H9 (cell line): ENCODE results near the gene PLCL1. TPM values are rescaled to one million over a fixed set of nuclear protein-coding genes. Genes with fewer than 3 reads are reported as not detected.

ENCODE experiments used
- DNase-seq: peaks from one replicate; pipeline ENCODE4 v3.0.0-alpha.2; 2017
- H2AFZ ChIP-seq: one replicate; pipeline ENCODE4 v1.6.1; 2013; ENCODE audit warnings: mild to moderate bottlenecking, low read length, control low read depth, moderate library complexity
- H2AK5ac ChIP-seq: 2 replicates; pipeline ENCODE4 v1.6.1; 2013; ENCODE audit warnings: low read length, control low read depth, mixed read lengths; ENCODE audit not compliant: insufficient read length
- H2BK120ac ChIP-seq: one replicate; pipeline ENCODE4 v1.6.1; 2013; ENCODE audit warnings: low read depth, mild to moderate bottlenecking, low read length, control low read depth, inconsistent platforms; ENCODE audit not compliant: poor library complexity, severe bottlenecking
- H2BK12ac ChIP-seq: 2 replicates; pipeline ENCODE4 v1.6.1; 2013; ENCODE audit warnings: low read length, control low read depth, mixed read lengths, low read depth; ENCODE audit not compliant: insufficient read length
- H2BK15ac ChIP-seq: 2 replicates; pipeline ENCODE4 v1.6.1; 2013; ENCODE audit warnings: low read depth, low read length, control low read depth
- H2BK20ac ChIP-seq: one replicate; pipeline ENCODE4 v1.6.1; 2013; ENCODE audit warnings: low read depth, mild to moderate bottlenecking, low read length, control low read depth, inconsistent platforms; ENCODE audit not compliant: poor library complexity, severe bottlenecking
- H2BK5ac ChIP-seq: 2 replicates; pipeline ENCODE4 v1.6.1; 2013; ENCODE audit warnings: low read length, control low read depth, mixed read lengths; ENCODE audit not compliant: insufficient read length
- H3K14ac ChIP-seq: 2 replicates; pipeline ENCODE4 v1.6.1; 2013; ENCODE audit warnings: low read length, control low read depth; ENCODE audit not compliant: insufficient read depth
- H3K18ac ChIP-seq: 2 replicates; pipeline ENCODE4 v1.6.1; 2013; ENCODE audit warnings: low read depth, mild to moderate bottlenecking, mixed read lengths, low read length, control low read depth; ENCODE audit not compliant: insufficient read length
- H3K23ac ChIP-seq: 2 replicates; pipeline ENCODE4 v1.6.1; 2013; ENCODE audit warnings: low read length, control low read depth, mixed read lengths, low read depth; ENCODE audit not compliant: insufficient read length
- H3K23me2 ChIP-seq: 2 replicates; pipeline ENCODE4 v1.6.1; 2013; ENCODE audit warnings: low read depth, mild to moderate bottlenecking, mixed read lengths, low read length, control low read depth; ENCODE audit not compliant: insufficient read length, poor library complexity, severe bottlenecking
- H3K27ac ChIP-seq: 2 replicates; pipeline ENCODE4 v1.5.1; 2013; ENCODE audit warnings: low read length, control low read depth, mixed read lengths, low read depth; ENCODE audit not compliant: insufficient read length
- H3K27me3 ChIP-seq: 2 replicates; pipeline ENCODE4 v1.6.1; 2013; ENCODE audit warnings: low read length, control low read depth, inconsistent platforms; ENCODE audit not compliant: insufficient read depth
- H3K4ac ChIP-seq: 2 replicates; pipeline ENCODE4 v1.6.1; 2013; ENCODE audit warnings: low read depth, mild to moderate bottlenecking, control low read depth, inconsistent platforms, low read length, moderate library complexity
- H3K4me1 ChIP-seq: 2 replicates; pipeline ENCODE4 v1.6.1; 2013; ENCODE audit warnings: low read length, control low read depth, inconsistent platforms; ENCODE audit not compliant: insufficient read depth
- H3K4me2 ChIP-seq: 2 replicates; pipeline ENCODE4 v1.6.1; 2013; ENCODE audit warnings: low read length, control low read depth, mixed read lengths; ENCODE audit not compliant: insufficient read length, insufficient read depth
- H3K56ac ChIP-seq: 2 replicates; pipeline ENCODE4 v1.6.1; 2013; ENCODE audit warnings: low read depth, mild to moderate bottlenecking, mixed read lengths, low read length, control low read depth; ENCODE audit not compliant: insufficient read length
- H3K79me1 ChIP-seq: 2 replicates; pipeline ENCODE4 v1.6.1; 2013; ENCODE audit warnings: low read depth, mild to moderate bottlenecking, moderate library complexity, low read length, control low read depth, inconsistent platforms; ENCODE audit not compliant: insufficient read depth, poor library complexity, severe bottlenecking
- H3K79me2 ChIP-seq: 2 replicates; pipeline ENCODE4 v1.6.1; 2013; ENCODE audit warnings: low read length, control low read depth, inconsistent platforms; ENCODE audit not compliant: insufficient read depth
- H3K9ac ChIP-seq: 2 replicates; pipeline ENCODE4 v1.6.1; 2013; ENCODE audit warnings: low read length, control low read depth, mixed read lengths; ENCODE audit not compliant: insufficient read length; ENCODE audit errors: extremely low read depth
- H3K9me3 ChIP-seq: one replicate; pipeline ENCODE4 v1.6.1; 2013; ENCODE audit warnings: low read depth, low read length, inconsistent platforms; ENCODE audit not compliant: control insufficient read depth
- H3T11ph ChIP-seq: one replicate; pipeline ENCODE4 v1.6.1; 2013; ENCODE audit warnings: mild to moderate bottlenecking, low read length, control low read depth, inconsistent platforms
- H4K20me1 ChIP-seq: one replicate; pipeline ENCODE4 v1.6.1; 2013; ENCODE audit not compliant: control insufficient read depth, insufficient read length, insufficient read depth
- H4K5ac ChIP-seq: 2 replicates; pipeline ENCODE4 v1.6.1; 2013; ENCODE audit warnings: low read depth, mild to moderate bottlenecking, mixed read lengths, low read length, control low read depth; ENCODE audit not compliant: insufficient read length
- H4K8ac ChIP-seq: replicated peaks from 2 replicates; pipeline ENCODE4 v1.6.1; 2013; ENCODE audit warnings: low read length, control low read depth, mixed read lengths, low read depth; ENCODE audit not compliant: insufficient read length
- H4K91ac ChIP-seq: 2 replicates; pipeline ENCODE4 v1.6.1; 2013; ENCODE audit warnings: low read depth, mild to moderate bottlenecking, moderate library complexity, mixed read lengths, low read length, control low read depth; ENCODE audit not compliant: insufficient read length
- H3K27ac Mint-ChIP-seq, 3 experiments: 2 replicates in 2 of 3; 3 replicates in 1 of 3; pipeline ENCODE4 v1.8.0; 2020 to 2021; ENCODE audit warnings: mixed read lengths in 3 of 3, mild to moderate bottlenecking in 1 of 3, moderate library complexity in 1 of 3
- H3K27me3 Mint-ChIP-seq: 2 replicates; pipeline ENCODE4 v1.8.0; 2021; ENCODE audit warnings: low read depth, mild to moderate bottlenecking, moderate library complexity, mixed read lengths
- H3K36me3 Mint-ChIP-seq, 3 experiments: 2 replicates in 2 of 3; 3 replicates in 1 of 3; pipeline ENCODE4 v1.8.0; 2020 to 2021; ENCODE audit warnings: low read depth in 3 of 3, mixed read lengths in 3 of 3; ENCODE audit not compliant: insufficient read depth in 1 of 3
- H3K4me1 Mint-ChIP-seq, 2 experiments: 2 replicates each; pipeline ENCODE4 v1.8.0; 2020; ENCODE audit warnings: mixed read lengths in 2 of 2
- H3K4me3 Mint-ChIP-seq, 2 experiments: 2 replicates in 1 of 2; 3 replicates in 1 of 2; pipeline ENCODE4 v1.8.0; 2020 to 2021; ENCODE audit warnings: mild to moderate bottlenecking in 2 of 2, mixed read lengths in 2 of 2, moderate library complexity in 1 of 2
- H3K9me3 Mint-ChIP-seq, 2 experiments: 2 replicates in 1 of 2; 3 replicates in 1 of 2; pipeline ENCODE4 v1.8.0; 2020; ENCODE audit warnings: mild to moderate bottlenecking in 2 of 2, mixed read lengths in 2 of 2, moderate library complexity in 1 of 2
- WGBS: extraction: QIAGEN DNeasy Blood & Tissue Kit; methylation state at CpG from one replicate; pipeline ENCODE4 v1.1.7; 2013; ENCODE audit warnings: missing lambda C conversion rate, low lambda C conversion rate, mixed read lengths; ENCODE audit not compliant: insufficient read length; ENCODE audit errors: extremely low coverage; 5-methylcytosine and 5-hydroxymethylcytosine counted together
- total RNA-seq: library from RNA; stranded (reverse); gene quantifications from 2 replicates; pipeline ENCODE4 v1.2.1, GENCODE V29; 2021
- TF ChIP-seq, protein P1 (sequence below): fragments of 200-600 bp; sonication (generic); conservative IDR thresholded peaks from 3 replicates; pipeline ENCODE4 v1.8.0; 2021; ENCODE audit warnings: antibody characterized with exemption, mild to moderate bottlenecking

The PLCL1 gene
- total RNA-seq, 1 experiment from 2014 or later = 0.04 TPM

DNA sequence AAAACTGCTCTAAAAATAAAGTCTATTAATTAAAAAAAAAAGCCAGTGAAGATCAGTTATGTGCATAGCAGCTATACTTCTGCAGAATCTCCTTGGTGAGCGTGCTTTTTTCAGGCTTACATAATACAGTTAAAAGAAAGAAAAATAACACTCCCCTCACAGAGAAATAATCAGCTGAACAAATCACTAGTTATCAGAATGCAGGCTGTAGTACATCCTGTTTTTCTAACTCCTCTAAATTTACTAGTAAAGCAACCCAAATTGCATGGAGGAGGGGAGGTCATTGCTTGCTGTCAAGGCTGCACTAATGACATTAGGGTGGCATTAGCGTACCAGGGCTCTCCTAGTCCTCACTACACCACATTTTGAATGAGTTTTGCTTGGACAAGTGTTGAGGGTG is 192.2 kb downstream of the PLCL1 start:
- Histone ChIP-seq H4K20me1 (no peaks in the 10 kb centered on the region), H4K8ac (no peak overlapping the region), H3K23me2 (no peaks in the 10 kb centered on the region), H3K4me1 (no peaks in the 10 kb centered on the region), H2BK120ac (no peak overlapping the region), H2BK15ac (no peak overlapping the region), H3K27ac (no peak overlapping the region), H3K27me3 (no peaks in the 10 kb centered on the region), H4K5ac (no peak overlapping the region), H2BK12ac (no peak overlapping the region), H3K79me1 (no peaks in the 10 kb centered on the region), H3K14ac (no peak overlapping the region), H3T11ph (no peak overlapping the region), H2BK5ac (no peak overlapping the region), H3K4ac (no peak overlapping the region), H2BK20ac (no peak overlapping the region), H3K18ac (no peak overlapping the region), H3K56ac (no peak overlapping the region), H3K79me2 (no peaks in the 10 kb centered on the region), H2AFZ (no peak overlapping the region), H4K91ac (no peak overlapping the region), H2AK5ac (no peak overlapping the region), H3K9me3 (no peaks in the 10 kb centered on the region), H3K23ac (no peak overlapping the region), H3K4me2 (no peak overlapping the region), H3K9ac (no peak overlapping the region)
- TF ChIP-seq, protein P1, sequence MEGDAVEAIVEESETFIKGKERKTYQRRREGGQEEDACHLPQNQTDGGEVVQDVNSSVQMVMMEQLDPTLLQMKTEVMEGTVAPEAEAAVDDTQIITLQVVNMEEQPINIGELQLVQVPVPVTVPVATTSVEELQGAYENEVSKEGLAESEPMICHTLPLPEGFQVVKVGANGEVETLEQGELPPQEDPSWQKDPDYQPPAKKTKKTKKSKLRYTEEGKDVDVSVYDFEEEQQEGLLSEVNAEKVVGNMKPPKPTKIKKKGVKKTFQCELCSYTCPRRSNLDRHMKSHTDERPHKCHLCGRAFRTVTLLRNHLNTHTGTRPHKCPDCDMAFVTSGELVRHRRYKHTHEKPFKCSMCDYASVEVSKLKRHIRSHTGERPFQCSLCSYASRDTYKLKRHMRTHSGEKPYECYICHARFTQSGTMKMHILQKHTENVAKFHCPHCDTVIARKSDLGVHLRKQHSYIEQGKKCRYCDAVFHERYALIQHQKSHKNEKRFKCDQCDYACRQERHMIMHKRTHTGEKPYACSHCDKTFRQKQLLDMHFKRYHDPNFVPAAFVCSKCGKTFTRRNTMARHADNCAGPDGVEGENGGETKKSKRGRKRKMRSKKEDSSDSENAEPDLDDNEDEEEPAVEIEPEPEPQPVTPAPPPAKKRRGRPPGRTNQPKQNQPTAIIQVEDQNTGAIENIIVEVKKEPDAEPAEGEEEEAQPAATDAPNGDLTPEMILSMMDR = no peak
- H3K36me3 Mint-ChIP-seq = no peaks in the 10 kb centered on the region
- no peak overlapping the region for H3K27ac Mint-ChIP-seq
- H3K27me3 Mint-ChIP-seq = no peaks in the 10 kb centered on the region; the same call in 1 of the 2 replicates
- DNase-seq = no peak
- no peaks in the 10 kb centered on the region; a peak in 1 of 5 replicates for H3K9me3 Mint-ChIP-seq
- H3K4me3 Mint-ChIP-seq = no peak overlapping the region
- no CpG with 5 or more reads among the region's 2 CpGs for WGBS
- no peaks in the 10 kb centered on the region for H3K4me1 Mint-ChIP-seq
